Activated T-helper 1 cell treated with anti-CD3 and anti-CD28 coated beads, Interleukin-12 subunit alpha, Interleukin-12 subunit beta, Interleukin-2, Interleukin-4 antibody, amounts not matched to agents 30 ng/mL and 10 ng/mL and 1 ng/mL, durations not matched to agents 14 hours and 24 hours and 36 hours (primary cell): ENCODE results near the gene MCOLN1. TPM values are rescaled to one million over a fixed set of nuclear protein-coding genes. Genes with fewer than 3 reads are reported as not detected.

Experiments used
- DNase-seq: peaks from one replicate; pipeline ENCODE4 v3.0.0; 2021; ENCODE audit warnings: low spot score
- H3K27ac Mint-ChIP-seq: one replicate; pipeline ENCODE4 v1.8.0; 2021; ENCODE audit warnings: mild to moderate bottlenecking, mixed read lengths
- H3K27me3 Mint-ChIP-seq: one replicate; pipeline ENCODE4 v1.8.0; 2022; ENCODE audit warnings: mild to moderate bottlenecking, moderate library complexity, mixed read lengths; ENCODE audit not compliant: insufficient read depth
- H3K36me3 Mint-ChIP-seq: one replicate; pipeline ENCODE4 v1.8.0; 2021; ENCODE audit warnings: low read depth, mixed read lengths
- H3K4me1 Mint-ChIP-seq: one replicate; pipeline ENCODE4 v1.8.0; 2021; ENCODE audit warnings: low read depth, mixed read lengths
- H3K4me3 Mint-ChIP-seq: one replicate; pipeline ENCODE4 v1.8.0; 2021; ENCODE audit warnings: mild to moderate bottlenecking, moderate library complexity, mixed read lengths
- H3K9me3 Mint-ChIP-seq: one replicate; pipeline ENCODE4 v1.8.0; 2021; ENCODE audit warnings: mixed read lengths
- intact Hi-C: fragments of 100-400 bp; cut with micrococcal nuclease; formaldehyde crosslinking; loops from one replicate; pipeline ENCODE4 v1.15.1; 2024
- total RNA-seq: library from RNA; stranded (reverse); gene quantifications from 2 replicates; pipeline ENCODE4 v1.2.3, GENCODE V29; 2022

MCOLN1 gene
- total RNA-seq, 1 donor from 2014 or later = 14.0 TPM

- Mint-ChIP-seq H3K27me3 (no peaks in the 10 kb centered on the region), H3K4me3 (no peak overlapping the region), H3K27ac (no peak overlapping the region), H3K36me3 (peaks cover 25% of the 10 kb centered on the region), H3K9me3 (no peaks in the 10 kb centered on the region), H3K4me1 (peaks cover 23% of the 10 kb centered on the region)
- intact Hi-C loops = no loop called here
- DNase-seq = no peak
Observed at GRCh38 chr19:7545300-7545699, 22.9 kb downstream of the MCOLN1 start.

- intact Hi-C loops = no loop called here
- Mint-ChIP-seq H3K9me3 (no peaks in the 10 kb centered on the region), H3K27me3 (no peaks in the 10 kb centered on the region), H3K4me1 (peaks cover 23% of the 10 kb centered on the region), H3K4me3 (peak overlapping the region; percentile 64), H3K27ac (peak overlapping the region; percentile 84), H3K36me3 (peaks cover 27% of the 10 kb centered on the region)
- no peak for DNase-seq
Observed at GRCh38 chr19:7545904-7546303, 23.5 kb downstream of the MCOLN1 start.

- Mint-ChIP-seq H3K27ac (peak overlapping the region; percentile 63), H3K4me3 (no peak overlapping the region), H3K27me3 (no peaks in the 10 kb centered on the region), H3K36me3 (peaks cover 21% of the 10 kb centered on the region), H3K9me3 (no peaks in the 10 kb centered on the region), H3K4me1 (peaks cover 23% of the 10 kb centered on the region)
- intact Hi-C loops = no loop called here
- DNase-seq = no peak
Observed at GRCh38 chr19:7547159-7547558, 24.7 kb downstream of the MCOLN1 start.

- peaks cover 18% of the 10 kb centered on the region for H3K4me1 Mint-ChIP-seq
- intact Hi-C loops = no loop called here
- peaks cover 12% of the 10 kb centered on the region for H3K36me3 Mint-ChIP-seq
- no peaks in the 10 kb centered on the region for H3K27me3 Mint-ChIP-seq
- DNase-seq = no peak
- no peak overlapping the region for H3K4me3 Mint-ChIP-seq
- H3K27ac Mint-ChIP-seq = no peak overlapping the region
- no peaks in the 10 kb centered on the region for H3K9me3 Mint-ChIP-seq
Observed at GRCh38 chr19:7549429-7550148, 27.2 kb downstream of the MCOLN1 start.

- H3K4me1 Mint-ChIP-seq = peaks cover 14% of the 10 kb centered on the region
- no peaks in the 10 kb centered on the region for H3K27me3 Mint-ChIP-seq
- no peak overlapping the region for H3K27ac Mint-ChIP-seq
- peaks cover 11% of the 10 kb centered on the region for H3K36me3 Mint-ChIP-seq
- no peak for DNase-seq
- H3K9me3 Mint-ChIP-seq = no peaks in the 10 kb centered on the region
- H3K4me3 Mint-ChIP-seq = no peak overlapping the region
- intact Hi-C loops = no loop called here
Observed at GRCh38 chr19:7550169-7550770, 27.8 kb downstream of the MCOLN1 start.

GRCh38 chr19:7550987-7551761 is 28.8 kb downstream of the MCOLN1 start:
- Mint-ChIP-seq H3K4me3 (no peak overlapping the region), H3K27me3 (no peaks in the 10 kb centered on the region), H3K27ac (no peak overlapping the region), H3K4me1 (peaks cover 7% of the 10 kb centered on the region), H3K36me3 (peaks cover 7% of the 10 kb centered on the region), H3K9me3 (no peaks in the 10 kb centered on the region)
- no peak for DNase-seq
- intact Hi-C loops = no loop called here

- Mint-ChIP-seq H3K27me3 (no peaks in the 10 kb centered on the region), H3K36me3 (peaks cover 9% of the 10 kb centered on the region), H3K9me3 (no peaks in the 10 kb centered on the region), H3K27ac (no peak overlapping the region), H3K4me3 (no peak overlapping the region), H3K4me1 (no peaks in the 10 kb centered on the region)
- intact Hi-C loops = no loop called here
- no peak for DNase-seq
Observed at GRCh38 chr19:7552781-7553180, 30.4 kb downstream of the MCOLN1 start.

- intact Hi-C loops = no loop called here
- peaks cover 19% of the 10 kb centered on the region for H3K36me3 Mint-ChIP-seq
- DNase-seq = no peak
- no peaks in the 10 kb centered on the region for H3K27me3 Mint-ChIP-seq
- H3K4me3 Mint-ChIP-seq = no peak overlapping the region
- no peak overlapping the region for H3K27ac Mint-ChIP-seq
- no peaks in the 10 kb centered on the region for H3K9me3 Mint-ChIP-seq
- H3K4me1 Mint-ChIP-seq = no peaks in the 10 kb centered on the region
Observed at GRCh38 chr19:7554565-7554964, 32.1 kb downstream of the MCOLN1 start.

- DNase-seq = no peak
- intact Hi-C loops = no loop called here
Observed at GRCh38 chr19:7554990-7555864, 32.8 kb downstream of the MCOLN1 start.

GRCh38 chr19:7556696-7557315 is 34.4 kb downstream of the MCOLN1 start:
- Mint-ChIP-seq H3K27me3 (no peaks in the 10 kb centered on the region), H3K9me3 (no peaks in the 10 kb centered on the region), H3K27ac (no peak overlapping the region)

More at GRCh38 chr19:7554990-7555864, 32.8 kb downstream of the MCOLN1 start:
- Mint-ChIP-seq H3K36me3 (peaks cover 21% of the 10 kb centered on the region), H3K27ac (no peak overlapping the region), H3K4me3 (no peak overlapping the region), H3K27me3 (no peaks in the 10 kb centered on the region), H3K4me1 (no peaks in the 10 kb centered on the region), H3K9me3 (no peaks in the 10 kb centered on the region)

GRCh38 chr19:7558667-7559066 is 36.2 kb downstream of the MCOLN1 start:
- intact Hi-C loops = no loop called here
- Mint-ChIP-seq H3K4me1 (no peaks in the 10 kb centered on the region), H3K4me3 (no peak overlapping the region), H3K27ac (no peak overlapping the region), H3K9me3 (no peaks in the 10 kb centered on the region), H3K36me3 (peaks cover 22% of the 10 kb centered on the region), H3K27me3 (no peaks in the 10 kb centered on the region)
- DNase-seq = no peak

More at GRCh38 chr19:7556696-7557315, 34.4 kb downstream of the MCOLN1 start:
- DNase-seq = no peak
- H3K4me3 Mint-ChIP-seq = no peak overlapping the region
- no peaks in the 10 kb centered on the region for H3K4me1 Mint-ChIP-seq
- peaks cover 22% of the 10 kb centered on the region for H3K36me3 Mint-ChIP-seq
- intact Hi-C loops = no loop called here

- Mint-ChIP-seq H3K4me1 (no peaks in the 10 kb centered on the region), H3K27ac (no peak overlapping the region), H3K27me3 (no peaks in the 10 kb centered on the region), H3K4me3 (no peak overlapping the region), H3K36me3 (peaks cover 22% of the 10 kb centered on the region), H3K9me3 (no peaks in the 10 kb centered on the region)
- no peak for DNase-seq
- intact Hi-C loops = no loop called here
Observed at GRCh38 chr19:7559102-7559501, 36.7 kb downstream of the MCOLN1 start.
